ENCODE measurements around the gene COL6A5. TPM values are rescaled to one million over a fixed set of nuclear protein-coding genes. Genes with fewer than 3 reads are reported as not detected.

Gene COL6A5
- total and polyA plus RNA-seq, 10 of the 15 experiments (the other 5 are each of a cell fraction or from before 2014, with no cell fraction given), result 0.04 to 0.11 TPM; not detected in 8

DNA sequence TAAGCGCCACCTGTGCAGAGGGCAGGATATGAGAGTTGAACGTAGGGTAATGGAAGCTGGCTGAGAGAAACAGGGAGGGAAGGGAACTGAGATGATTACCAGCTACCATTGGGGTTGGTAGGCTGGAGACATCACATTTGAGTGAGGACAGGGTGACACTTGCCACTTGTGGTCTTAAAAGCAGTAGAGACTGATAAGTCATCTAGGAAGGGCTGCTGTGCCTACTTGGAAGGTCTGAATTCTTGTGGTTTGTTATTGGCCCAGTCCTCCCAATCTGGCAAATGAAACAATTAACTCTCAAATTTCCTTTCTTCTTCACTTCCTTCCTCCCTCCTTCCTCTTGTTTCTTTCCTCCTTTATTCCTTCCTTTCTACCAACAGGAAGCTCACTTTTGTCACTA is 46.8 kb downstream of the COL6A5 start:
- Histone ChIP-seq H3K4me2 (ENCODE audit: control insufficient read depth, insufficient read depth) (no peak overlapping the region), H3K79me2 (ENCODE audit: control insufficient read depth, insufficient read depth, low read length) (no peaks in the 10 kb centered on the region), H3K9me3 (replicated peaks; ENCODE audit: control insufficient read depth, insufficient read depth, low read length) (no peaks in the 10 kb centered on the region), H3K4me1 (ENCODE audit: control insufficient read depth, insufficient read depth, low read length) (no peaks in the 10 kb centered on the region), H3K36me3 (ENCODE audit: control insufficient read depth in 2 of 2, insufficient read depth in 2 of 2, low read length in 1 of 2) (no peaks in the 10 kb centered on the region), H3K27ac (ENCODE audit: control insufficient read depth, insufficient read depth) (no peak overlapping the region), H3K4me3 (no peak overlapping the region), H3K27me3 (replicated peaks in 1 of 2; ENCODE audit: control insufficient read depth in 2 of 2, insufficient read depth in 2 of 2, low read length in 1 of 2) (no peaks in the 10 kb centered on the region; a peak in 1 of 4 replicates), H2AFZ (ENCODE audit: control insufficient read depth, low read depth, low read length) (no peak overlapping the region), H4K20me1 (ENCODE audit: control insufficient read depth, insufficient read depth) (no peaks in the 10 kb centered on the region), H3K9ac (ENCODE audit: control insufficient read depth, insufficient read depth, low read length) (no peak overlapping the region)
- ChIA-PET SMC1A (ENCODE audit: uncharacterized antibody, unreplicated experiment) (no interaction called here), CTCF (no interaction called here), RAD21 (ENCODE audit: unreplicated experiment) (no interaction called here), POLR2A (no interaction called here)
- DNase-seq (ENCODE audit: low read depth, low spot score) (no peak), FAIRE-seq (no peak), ATAC-seq (no peak)
- 45% methylated on average over 2 of the region's 2 CpGs for WGBS (ENCODE audit: insufficient coverage, insufficient replicate concordance, low lambda C conversion rate, missing lambda C conversion rate)
- in situ Hi-C loops (cut with MboI) (no loop called here), intact Hi-C loops (cut with micrococcal nuclease; ENCODE audit: unreplicated experiment) (no loop called here)
- no TSS peak for BruUV-seq (replicated peaks)
- TF ChIP-seq STAT1 (conservative IDR thresholded peaks at IDR 0.05) (no peak), POLR2A (IDR thresholded peaks at IDR 0.05; ENCODE audit: low read depth, low read length) (no peak), SMAD5 (IDR thresholded peaks at IDR 0.05; ENCODE audit: low read depth) (no peak), KDM1A (IDR thresholded peaks at IDR 0.05; ENCODE audit: borderline replicate concordance) (no peak), ZBED1 (IDR thresholded peaks at IDR 0.05; ENCODE audit: borderline replicate concordance) (no peak), CBX5 (IDR thresholded peaks at IDR 0.05; ENCODE audit: low read depth) (no peak), ZNF274 (IDR thresholded peaks at IDR 0.05; ENCODE audit: insufficient read depth, insufficient read length) (no peak), RBBP5 (conservative IDR thresholded peaks at IDR 0.05) (no peak)
- TF ChIP-seq, protein P1, sequence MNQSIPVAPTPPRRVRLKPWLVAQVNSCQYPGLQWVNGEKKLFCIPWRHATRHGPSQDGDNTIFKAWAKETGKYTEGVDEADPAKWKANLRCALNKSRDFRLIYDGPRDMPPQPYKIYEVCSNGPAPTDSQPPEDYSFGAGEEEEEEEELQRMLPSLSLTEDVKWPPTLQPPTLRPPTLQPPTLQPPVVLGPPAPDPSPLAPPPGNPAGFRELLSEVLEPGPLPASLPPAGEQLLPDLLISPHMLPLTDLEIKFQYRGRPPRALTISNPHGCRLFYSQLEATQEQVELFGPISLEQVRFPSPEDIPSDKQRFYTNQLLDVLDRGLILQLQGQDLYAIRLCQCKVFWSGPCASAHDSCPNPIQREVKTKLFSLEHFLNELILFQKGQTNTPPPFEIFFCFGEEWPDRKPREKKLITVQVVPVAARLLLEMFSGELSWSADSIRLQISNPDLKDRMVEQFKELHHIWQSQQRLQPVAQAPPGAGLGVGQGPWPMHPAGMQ (IDR thresholded peaks at IDR 0.05; ENCODE audit: borderline replicate concordance), result no peak
- TF ChIP-seq, protein P2, sequence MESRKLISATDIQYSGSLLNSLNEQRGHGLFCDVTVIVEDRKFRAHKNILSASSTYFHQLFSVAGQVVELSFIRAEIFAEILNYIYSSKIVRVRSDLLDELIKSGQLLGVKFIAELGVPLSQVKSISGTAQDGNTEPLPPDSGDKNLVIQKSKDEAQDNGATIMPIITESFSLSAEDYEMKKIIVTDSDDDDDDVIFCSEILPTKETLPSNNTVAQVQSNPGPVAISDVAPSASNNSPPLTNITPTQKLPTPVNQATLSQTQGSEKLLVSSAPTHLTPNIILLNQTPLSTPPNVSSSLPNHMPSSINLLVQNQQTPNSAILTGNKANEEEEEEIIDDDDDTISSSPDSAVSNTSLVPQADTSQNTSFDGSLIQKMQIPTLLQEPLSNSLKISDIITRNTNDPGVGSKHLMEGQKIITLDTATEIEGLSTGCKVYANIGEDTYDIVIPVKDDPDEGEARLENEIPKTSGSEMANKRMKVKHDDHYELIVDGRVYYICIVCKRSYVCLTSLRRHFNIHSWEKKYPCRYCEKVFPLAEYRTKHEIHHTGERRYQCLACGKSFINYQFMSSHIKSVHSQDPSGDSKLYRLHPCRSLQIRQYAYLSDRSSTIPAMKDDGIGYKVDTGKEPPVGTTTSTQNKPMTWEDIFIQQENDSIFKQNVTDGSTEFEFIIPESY (IDR thresholded peaks at IDR 0.05), result no peak

All from GM12878 (cell line).